GM19025 (cell line): ENCODE data around the gene SLC13A5.
"Not testable (repeated sequence)": the region's sequence is repeated elsewhere in the genome, so short reads cannot be mapped to it uniquely, and the experiment has no call there.

Source experiments
- ATAC-seq: cut with Tn5 transposase; IDR thresholded peaks from one replicate; pipeline ENCODE4 v1.9.1; 2021; ENCODE audit warnings: mild to moderate bottlenecking, low read depth, moderate library complexity; ENCODE audit not compliant: unreplicated experiment

SLC13A5 gene

GRCh38 chr17:6713130-6713917, at the start of gene SLC13A5:
TSS of gene SLC13A5 (minus strand) at chr17:6713369. CDS start at chr17:6713333, 36 bp downstream.
- ATAC-seq, result no peak

- ATAC-seq, result no peak
These were observed 48.6 kb upstream of the SLC13A5 start for GRCh38 chr17:6761779-6762178.

- ATAC-seq, result no peak
These were observed 44.6 kb upstream of the SLC13A5 start for GRCh38 chr17:6757747-6758146.

- ATAC-seq, result no peak
These were observed 43.4 kb upstream of the SLC13A5 start for GRCh38 chr17:6756425-6757031.

- ATAC-seq, result no peak
These were observed 42.6 kb upstream of the SLC13A5 start, which contains the start of gene XAF1 for GRCh38 chr17:6755731-6756184. TSS of gene XAF1 (plus strand) at chr17:6756046. CDS start at chr17:6756079, 33 bp downstream.

GRCh38 chr17:6755281-6755680, 42.1 kb upstream of the SLC13A5 start:
- no peak for ATAC-seq

- no peak for ATAC-seq
These were observed 40.4 kb upstream of the SLC13A5 start for GRCh38 chr17:6753546-6753945.

GRCh38 chr17:6753006-6753445, 39.9 kb upstream of the SLC13A5 start:
- ATAC-seq, result no peak

GRCh38 chr17:6752068-6752909, 39.1 kb upstream of the SLC13A5 start:
- no peak for ATAC-seq

GRCh38 chr17:6749519-6749918, 36.4 kb upstream of the SLC13A5 start:
- ATAC-seq, result no peak

GRCh38 chr17:6748617-6749016, 35.4 kb upstream of the SLC13A5 start:
- ATAC-seq, result no peak

GRCh38 chr17:6746665-6747064, 33.5 kb upstream of the SLC13A5 start:
- not testable (repeated sequence) for ATAC-seq

GRCh38 chr17:6729531-6729930, 16.4 kb upstream of the SLC13A5 start:
- ATAC-seq, result no peak

GRCh38 chr17:6724009-6724408, 10.8 kb upstream of the SLC13A5 start:
- no peak for ATAC-seq

GRCh38 chr17:6721744-6722143, 8.6 kb upstream of the SLC13A5 start:
- no peak for ATAC-seq

- no peak for ATAC-seq
These were observed 3.6 kb upstream of the SLC13A5 start for GRCh38 chr17:6716736-6717135.

GRCh38 chr17:6714315-6714874, 1.2 kb upstream of the SLC13A5 start:
- ATAC-seq, result no peak

GRCh38 chr17:6713918-6714271, 726 bp upstream of the SLC13A5 start:
- ATAC-seq, result no peak

- no peak for ATAC-seq
These were observed 377 bp downstream of the SLC13A5 start for GRCh38 chr17:6712854-6713129.

GRCh38 chr17:6712058-6712853, 913 bp downstream of the SLC13A5 start:
- ATAC-seq, result no peak
